Spleen (tissue), 11 donors: ENCODE measurements around the gene NLN. TPM values are rescaled to one million over a fixed set of nuclear protein-coding genes. Genes with fewer than 3 reads are reported as not detected.

Experiments used
- DNase-seq: peaks from one replicate; pipeline ENCODE4 v3.0.0-alpha.2; 2020
- H3K27ac ChIP-seq, 8 donors: fragments of 200-600 bp; sonication (generic) in 7 of 8; 1 replicate in 4 of 8; 2 replicates in 4 of 8; pipeline versions ENCODE4 v1.5.0 to v1.8.0; 2016 to 2021; ENCODE audit warnings: inconsistent platforms in 4 of 8, mild to moderate bottlenecking in 4 of 8, moderate library complexity in 1 of 8
- H3K27me3 ChIP-seq, 7 donors: fragments of 200-600 bp; sonication (generic) in 6 of 7; replicated peaks in 1 of 7; 1 replicate in 4 of 7; 2 replicates in 3 of 7; pipeline versions ENCODE4 v1.5.0 to v1.8.0; 2016 to 2021; ENCODE audit warnings: inconsistent platforms in 3 of 7, mild to moderate bottlenecking in 1 of 7
- H3K36me3 ChIP-seq, 6 donors: fragments of 200-600 bp; sonication (generic) in 5 of 6; 1 replicate in 4 of 6; 2 replicates in 2 of 6; pipeline versions ENCODE4 v1.5.0 to v1.8.0; 2016 to 2021; ENCODE audit warnings: inconsistent platforms in 2 of 6
- H3K4me1 ChIP-seq, 6 donors: fragments of 200-600 bp; sonication (generic) in 5 of 6; 1 replicate in 3 of 6; 2 replicates in 3 of 6; pipeline versions ENCODE4 v1.5.0 to v1.8.0; 2016 to 2021; ENCODE audit warnings: inconsistent platforms in 3 of 6
- H3K4me3 ChIP-seq, 8 donors: fragments of 200-600 bp; sonication (generic) in 7 of 8; 1 replicate in 4 of 8; 2 replicates in 4 of 8; pipeline versions ENCODE4 v1.5.0 to v1.8.0; 2016 to 2021; ENCODE audit warnings: inconsistent platforms in 4 of 8, mild to moderate bottlenecking in 4 of 8, moderate library complexity in 2 of 8
- H3K9me3 ChIP-seq, 8 donors: fragments of 200-600 bp; sonication (generic) in 7 of 8; 1 replicate in 4 of 8; 2 replicates in 4 of 8; pipeline versions ENCODE4 v1.5.0 to v1.8.0; 2016 to 2021; ENCODE audit warnings: inconsistent platforms in 4 of 8
- POLR2A ChIP-seq, 3 donors: fragments of 450-650 bp; IDR thresholded peaks; one replicate each; pipeline ENCODE4 v1.5.1; 2017; ENCODE audit warnings: antibody characterized with exemption in 3 of 3, mild to moderate bottlenecking in 1 of 3
- POLR2AphosphoS5 ChIP-seq, 3 donors: sonication (generic); formaldehyde crosslinking; IDR thresholded peaks; one replicate each; pipeline ENCODE4 v1.5.1; 2017; ENCODE audit warnings: antibody characterized with exemption in 3 of 3
- WGBS, 5 donors: extraction: QIAGEN DNeasy Blood & Tissue Kit in 3 of 5; methylation state at CpG; one replicate each; pipeline versions ENCODE4 v1.1.5 to v1.1.7; 2013 to 2018; 5-methylcytosine and 5-hydroxymethylcytosine counted together
- intact Hi-C: fragments of 100-400 bp; cut with DNase I; formaldehyde crosslinking; loops from one replicate; pipeline ENCODE4 v1.15.0; 2023; ENCODE audit warnings: low total_unique reads
- polyA plus RNA-seq, 3 donors: library from polyadenylated mRNA; stranded (reverse); fragments of 200-250 nt; gene quantifications; one replicate each; pipeline ENCODE4 v1.2.1, GENCODE V29; 2013
- total RNA-seq, 7 donors: library from RNA; depleted of rRNA in 3 of 7; stranded (reverse); fragments of >200 nt in 3 of 7; fragmentation: NEBNext Ultra II Directional in 4 of 7; extraction: Animal tissue kit (Norgen Biotek cat#: 25700) in 4 of 7; gene quantifications; one replicate each; pipeline versions ENCODE4 v1.1.0 to v1.2.1, GENCODE V29; 2016 to 2021
- TF ChIP-seq, protein P1 (sequence below), 11 experiments: fragments of 200-600 bp in 7 of 11; fragments of 450-650 bp in 4 of 11; sonication (generic) in 4 of 11; IDR thresholded peaks in 8 of 11; conservative IDR thresholded peaks in 3 of 11; 1 replicate in 7 of 11; 2 replicates in 4 of 11; pipeline versions ENCODE4 v1.4.0 to v1.8.0; 2016 to 2021; ENCODE audit warnings: antibody characterized with exemption in 11 of 11, inconsistent platforms in 4 of 11, mild to moderate bottlenecking in 1 of 11
- donor health status: healthy with polysubstance abuse.
- donor health status: DM: no; HTN: no; CAD: no; lungs with moderate emphysema.
- donor health status: DM: no; HTN: no; CAD: no.
- donor health status: Bipolar disorder and iron deficiency.
- donor health status: healthy.
- donor health status: DM: no; HTN: no; CAD: no.
- donor health status: DM: yes; HTN: yes; CAD: no.

Gene NLN
- total and polyA plus RNA-seq, 10 donors = 1.3 to 24.8 (median 9.0) TPM

GRCh38 chr5:65876496-65876895, 154.5 kb downstream of the NLN start:
- no peak overlapping the region for H3K4me3 ChIP-seq
- DNase-seq = no peak
- H3K36me3 ChIP-seq = no peaks in the 10 kb centered on the region
- no peaks in the 10 kb centered on the region for H3K4me1 ChIP-seq
- TF ChIP-seq POLR2AphosphoS5 (IDR thresholded peaks at IDR 0.05) (no peak), POLR2A (IDR thresholded peaks at IDR 0.05) (no peak)
- TF ChIP-seq, protein P1, sequence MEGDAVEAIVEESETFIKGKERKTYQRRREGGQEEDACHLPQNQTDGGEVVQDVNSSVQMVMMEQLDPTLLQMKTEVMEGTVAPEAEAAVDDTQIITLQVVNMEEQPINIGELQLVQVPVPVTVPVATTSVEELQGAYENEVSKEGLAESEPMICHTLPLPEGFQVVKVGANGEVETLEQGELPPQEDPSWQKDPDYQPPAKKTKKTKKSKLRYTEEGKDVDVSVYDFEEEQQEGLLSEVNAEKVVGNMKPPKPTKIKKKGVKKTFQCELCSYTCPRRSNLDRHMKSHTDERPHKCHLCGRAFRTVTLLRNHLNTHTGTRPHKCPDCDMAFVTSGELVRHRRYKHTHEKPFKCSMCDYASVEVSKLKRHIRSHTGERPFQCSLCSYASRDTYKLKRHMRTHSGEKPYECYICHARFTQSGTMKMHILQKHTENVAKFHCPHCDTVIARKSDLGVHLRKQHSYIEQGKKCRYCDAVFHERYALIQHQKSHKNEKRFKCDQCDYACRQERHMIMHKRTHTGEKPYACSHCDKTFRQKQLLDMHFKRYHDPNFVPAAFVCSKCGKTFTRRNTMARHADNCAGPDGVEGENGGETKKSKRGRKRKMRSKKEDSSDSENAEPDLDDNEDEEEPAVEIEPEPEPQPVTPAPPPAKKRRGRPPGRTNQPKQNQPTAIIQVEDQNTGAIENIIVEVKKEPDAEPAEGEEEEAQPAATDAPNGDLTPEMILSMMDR (IDR thresholded peaks at IDR 0.05 in 8 of 11, conservative IDR thresholded peaks at IDR 0.05 in 3 of 11) = no peak
- no peaks in the 10 kb centered on the region for H3K27me3 ChIP-seq
- H3K9me3 ChIP-seq = peaks cover 0 to 17% (median 9%) of the 10 kb centered on the region in 8 donors
- intact Hi-C loops = no loop called here
- no peak overlapping the region for H3K27ac ChIP-seq

GRCh38 chr5:65876970-65877369, 155.0 kb downstream of the NLN start:
- Histone ChIP-seq H3K36me3 (no peaks in the 10 kb centered on the region), H3K9me3 (peaks cover 0 to 17% (median 5%) of the 10 kb centered on the region in 8 donors), H3K4me3 (no peak overlapping the region), H3K4me1 (no peaks in the 10 kb centered on the region), H3K27me3 (no peaks in the 10 kb centered on the region), H3K27ac (no peak overlapping the region)
- intact Hi-C loops = no loop called here
- 59 to 80% (median 75%) methylated on average over 4 of the region's 4 CpGs for WGBS, 5 donors
- no peak for TF ChIP-seq POLR2A (IDR thresholded peaks at IDR 0.05)
- TF ChIP-seq, protein P1 (IDR thresholded peaks at IDR 0.05 in 8 of 11, conservative IDR thresholded peaks at IDR 0.05 in 3 of 11) = no peak
- TF ChIP-seq POLR2AphosphoS5 (IDR thresholded peaks at IDR 0.05) = no peak
- no peak for DNase-seq

Other genes starting within 250 kb of the NLN start
- gene ADAMTS6, start 240.3 kb upstream of the NLN start, total RNA-seq = 10 to 100 TPM in 2 of 7 donors, 1 to 10 TPM in 5; 5.4 to 16.4 (median 8.7) TPM
- gene ADAMTS6, start 240.3 kb upstream of the NLN start, polyA plus RNA-seq = 1 to 10 TPM; 1.1 to 2.6 (median 2.4) TPM
- 10 to 100 TPM in 5 of 7 donors, 1 to 10 TPM in 2; 8.3 to 16.9 (median 10.5) TPM for gene CENPK, start 159.0 kb upstream of the NLN start, total RNA-seq
- gene CENPK, start 159.0 kb upstream of the NLN start, polyA plus RNA-seq = 1 to 10 TPM; 7.6 to 9.0 (median 7.7) TPM
- gene PPWD1, start 158.9 kb upstream of the NLN start, total RNA-seq = 100 to 1,000 TPM in 1 of 7 donors, 10 to 100 TPM in 6; 41.0 to 108 (median 57.1) TPM
- 10 to 100 TPM; 27.6 to 61.8 (median 37.8) TPM for gene PPWD1, start 158.9 kb upstream of the NLN start, polyA plus RNA-seq
- 10 to 100 TPM; 13.1 to 24.2 (median 20.2) TPM for gene TRIM23, start 97.9 kb upstream of the NLN start, total RNA-seq
- gene TRIM23, start 97.9 kb upstream of the NLN start, polyA plus RNA-seq = 1 to 10 TPM; 3.3 to 3.6 (median 3.5) TPM
- 1 to 10 TPM; 2.3 to 5.6 (median 4.3) TPM for gene SHLD3, start 97.2 kb upstream of the NLN start, total RNA-seq
- 1 to 10 TPM; 3.3 to 3.8 (median 3.7) TPM for gene SHLD3, start 97.2 kb upstream of the NLN start, polyA plus RNA-seq
- 10 to 100 TPM; 17.7 to 35.7 (median 20.4) TPM for gene TRAPPC13, start 97.2 kb upstream of the NLN start, total RNA-seq
- gene TRAPPC13, start 97.2 kb upstream of the NLN start, polyA plus RNA-seq = 10 to 100 TPM; 14.1 to 19.0 (median 17.9) TPM
- 10 to 100 TPM; 10.3 to 16.3 (median 14.4) TPM for gene SGTB, start 96 bp upstream of the NLN start, total RNA-seq
- 1 to 10 TPM; 2.0 to 3.4 (median 2.7) TPM for gene SGTB, start 96 bp upstream of the NLN start, polyA plus RNA-seq
- 100 to 1,000 TPM in 3 of 7 donors, 10 to 100 TPM in 4; 85.0 to 112 (median 95.5) TPM for gene ERBIN, start 204.4 kb downstream of the NLN start, total RNA-seq
- 10 to 100 TPM; 19.6 to 22.2 (median 20.4) TPM for gene ERBIN, start 204.4 kb downstream of the NLN start, polyA plus RNA-seq